Right ventricle myocardium superior (tissue), 1 donor: ENCODE data around the gene GPR183. TPM values are rescaled to one million over a fixed set of nuclear protein-coding genes. Genes with fewer than 3 reads are reported as not detected.
A peak's percentile ranks its signal among the peaks of the same experiment; 100 is the strongest.

Experiments
- ATAC-seq: fragments of 200-7000 bp; cut with Tn5 transposase; one replicate; pipeline ENCODE4 v1.9.1; 2020; ENCODE audit warnings: mild to moderate bottlenecking; ENCODE audit not compliant: poor library complexity
- DNase-seq: peaks from one replicate; pipeline ENCODE4 v3.0.0-alpha.2; 2020
- intact Hi-C: fragments of 100-400 bp; cut with DNase I; formaldehyde crosslinking; loops from one replicate; pipeline ENCODE4 v1.11.2; 2022
- total RNA-seq: library from RNA; stranded (reverse); fragmentation: NEBNext Ultra II Directional; extraction: Animal tissue kit (Norgen Biotek cat#: 25700); gene quantifications from one replicate; pipeline ENCODE4 v1.2.1, GENCODE V29; 2021
- donor health status: DM: no; HTN: yes; CAD: no; lungs with severe emphysema.

GPR183 gene
- total RNA-seq, 1 donor from 2014 or later: 1.6 TPM

GRCh38 chr13:99316657-99317256, 9.6 kb upstream of the GPR183 start:
- ATAC-seq (no peak), DNase-seq (no peak)
- intact Hi-C loops: no loop called here

GRCh38 chr13:99316224-99316623, 9.0 kb upstream of the GPR183 start:
- ATAC-seq: no peak

DNA sequence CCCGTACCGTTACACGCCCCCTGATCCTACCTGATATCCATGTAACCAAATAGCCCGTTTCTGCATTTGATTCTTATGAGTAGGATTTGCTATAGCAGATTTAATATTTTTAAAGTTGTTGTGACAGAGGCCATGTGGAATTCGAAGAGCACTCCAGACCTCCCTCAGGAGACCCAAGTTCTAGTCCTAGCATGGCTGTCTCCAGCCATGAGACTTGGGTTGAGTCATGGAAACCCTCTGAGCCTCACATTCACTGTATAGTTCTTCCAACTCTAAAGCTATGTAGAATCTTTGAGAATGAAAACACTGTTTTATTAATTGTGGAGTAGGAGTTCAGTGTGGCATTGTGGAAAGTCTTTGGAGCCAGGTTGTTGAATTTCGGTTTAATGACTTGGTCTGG, 8.0 kb upstream of the GPR183 start:
- DNase-seq (no peak), ATAC-seq (no peak)
- intact Hi-C loops: no loop called here

More at GRCh38 chr13:99316224-99316623, 9.0 kb upstream of the GPR183 start:
- intact Hi-C loops: no loop called here
- DNase-seq: no peak

DNA sequence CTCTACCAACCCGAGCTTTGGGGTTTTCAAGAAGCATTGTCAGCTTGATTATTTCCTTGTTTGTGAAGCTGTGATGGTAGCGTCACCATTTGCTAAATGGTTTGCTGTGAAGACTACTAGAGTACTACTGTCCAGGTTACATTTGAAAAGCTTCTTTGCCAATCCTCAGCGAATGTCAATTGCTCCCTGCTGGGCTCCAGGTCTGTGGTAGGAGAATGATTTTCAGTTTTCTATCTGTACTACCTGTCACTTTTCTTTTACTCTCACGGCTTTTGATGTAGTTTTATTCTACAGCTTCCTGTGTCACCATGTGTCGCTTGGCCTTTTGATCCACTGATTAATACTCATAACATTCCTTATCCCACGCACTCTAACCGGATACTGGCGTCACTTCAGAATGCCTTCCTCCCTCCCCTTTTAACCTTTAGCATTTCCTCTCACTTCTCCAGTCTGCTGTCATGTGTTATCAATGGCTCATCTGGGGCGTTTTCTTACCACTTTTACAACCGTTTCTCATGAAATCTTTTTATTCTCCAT, 7.5 kb upstream of the GPR183 start:
- DNase-seq: no peak
- intact Hi-C loops: no loop called here
- ATAC-seq: no peak

DNA sequence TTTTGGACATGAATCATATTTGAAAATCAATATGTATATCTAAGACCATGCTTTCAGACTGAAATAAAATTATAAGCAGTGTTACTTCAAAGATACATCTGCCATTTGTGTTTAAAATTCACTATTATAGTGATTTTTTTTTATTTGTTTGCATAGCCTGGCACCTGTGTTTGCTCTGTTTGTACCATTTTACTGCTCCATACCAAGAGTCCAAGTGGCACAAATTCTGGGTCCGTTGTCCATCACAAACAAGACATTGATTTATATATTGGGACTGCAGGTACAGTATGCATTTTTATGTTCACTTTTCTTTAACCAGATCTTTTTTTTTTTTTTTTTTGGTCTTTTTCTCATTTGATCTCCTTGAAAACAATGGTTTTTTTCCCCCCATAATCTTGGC, 6.7 kb upstream of the GPR183 start:
- intact Hi-C loops: no loop called here
- ATAC-seq (no peak), DNase-seq (no peak)

GRCh38 chr13:99313501-99313900, 6.3 kb upstream of the GPR183 start:
- ATAC-seq (no peak), DNase-seq (no peak)
- intact Hi-C loops: no loop called here

GRCh38 chr13:99312493-99312883, 5.3 kb upstream of the GPR183 start:
- peak; percentile 84 for ATAC-seq
- intact Hi-C loops: no loop called here

GRCh38 chr13:99311748-99312492, 4.7 kb upstream of the GPR183 start:
- DNase-seq (no peak), ATAC-seq (no peak)
- intact Hi-C loops: no loop called here

More at GRCh38 chr13:99312493-99312883, 5.3 kb upstream of the GPR183 start:
- DNase-seq: peak; percentile 72

GRCh38 chr13:99311137-99311536, 3.9 kb upstream of the GPR183 start:
- ATAC-seq: no peak
- no peak for DNase-seq
- intact Hi-C loops: no loop called here

DNA sequence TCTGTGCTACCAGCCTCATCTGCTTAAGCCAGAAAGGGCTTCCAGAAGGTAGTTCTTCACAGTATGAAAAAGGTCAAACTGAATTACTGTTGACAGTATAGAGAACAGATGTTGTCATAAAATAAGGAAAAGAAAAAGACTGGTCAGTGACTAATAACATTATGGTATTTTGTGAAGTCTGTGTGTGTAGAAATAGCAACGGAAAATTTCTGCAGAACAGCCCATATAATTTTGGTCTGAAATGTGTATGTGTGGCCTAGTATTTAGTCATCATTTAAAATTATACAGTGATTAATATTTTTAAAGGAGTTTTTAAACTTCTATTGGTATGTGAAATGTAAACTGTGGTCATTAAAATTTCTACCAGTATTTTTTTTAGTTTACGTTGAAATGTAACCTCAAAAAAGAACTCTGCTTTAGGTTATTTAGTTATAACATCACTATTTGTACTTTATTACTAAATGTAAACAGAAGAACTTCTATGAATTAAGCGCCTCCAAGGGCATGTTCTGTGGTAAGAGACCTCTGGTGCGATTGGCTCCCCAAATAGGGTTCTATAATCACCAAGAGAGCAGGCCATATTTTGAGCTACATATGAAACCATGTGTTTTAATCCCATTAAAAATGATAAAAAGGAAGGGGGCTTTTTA, 3.3 kb upstream of the GPR183 start:
- intact Hi-C loops: no loop called here
- DNase-seq: no peak
- no peak for ATAC-seq

DNA sequence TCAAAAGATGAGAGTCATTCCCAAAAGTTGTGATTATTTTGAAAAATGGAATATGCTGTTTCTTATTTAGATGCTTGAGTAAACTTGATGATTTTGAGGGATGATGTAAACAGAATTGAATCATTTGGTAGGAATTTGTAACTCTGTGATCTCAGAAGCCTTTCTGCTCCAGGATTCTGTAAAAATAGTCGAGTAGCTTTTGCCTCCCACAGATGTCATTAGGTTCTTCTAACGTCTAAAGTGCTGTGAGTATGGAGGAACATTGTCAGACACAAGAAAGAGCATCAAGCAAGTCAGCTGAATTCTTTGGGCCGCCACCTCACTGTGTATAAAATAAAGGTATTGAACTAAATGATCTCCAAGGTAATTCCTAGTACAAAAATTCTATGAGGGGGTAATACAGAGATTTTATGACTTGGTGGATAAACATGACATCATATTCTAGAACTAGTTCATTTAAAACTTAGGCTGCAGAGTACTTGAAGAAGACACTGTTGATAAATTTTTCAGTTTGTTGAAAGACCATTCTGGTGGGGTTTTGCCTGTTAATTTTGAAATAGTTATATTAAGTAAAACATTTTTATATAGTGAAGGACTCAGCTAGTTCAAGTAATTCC, 1.4 kb upstream of the GPR183 start:
- ATAC-seq (no peak), DNase-seq (no peak)
- intact Hi-C loops: no loop called here

GRCh38 chr13:99307648-99308339, 595 bp upstream of the GPR183 start:
- intact Hi-C loops: no loop called here
- ATAC-seq (peak; percentile 19), DNase-seq (no peak)

- no peak for ATAC-seq
- no peak for DNase-seq
- intact Hi-C loops: no loop called here
Measured at GRCh38 chr13:99305566-99305965, 1.6 kb downstream of the GPR183 start.

- no peak for DNase-seq
- intact Hi-C loops: no loop called here
- no peak for ATAC-seq
Measured at GRCh38 chr13:99305158-99305557, 2.0 kb downstream of the GPR183 start.

- intact Hi-C loops: no loop called here
- no peak for ATAC-seq
- no peak for DNase-seq
Measured at GRCh38 chr13:99304541-99304940, 2.7 kb downstream of the GPR183 start.

GRCh38 chr13:99303863-99304521, 3.2 kb downstream of the GPR183 start:
- intact Hi-C loops: no loop called here
- DNase-seq (no peak), ATAC-seq (peak; percentile 30)

GRCh38 chr13:99302637-99303505, 4.3 kb downstream of the GPR183 start:
- DNase-seq: no peak
- ATAC-seq: no peak
- intact Hi-C loops: no loop called here
